HG02973 (cell line): ENCODE data around the gene HPS6.

Experiments
- ATAC-seq: cut with Tn5 transposase; IDR thresholded peaks from one replicate; pipeline ENCODE4 v1.9.1; 2021; ENCODE audit warnings: moderate library complexity; ENCODE audit not compliant: unreplicated experiment

HPS6 gene

GRCh38 chr10:102115775-102116174 is 50.6 kb downstream of the HPS6 start:
- no peak for ATAC-seq

GRCh38 chr10:102116656-102117055 is 51.5 kb downstream of the HPS6 start:
- no peak for ATAC-seq
